ENCODE data around the gene SLC39A2. TPM values are rescaled to one million over a fixed set of nuclear protein-coding genes. Genes with fewer than 3 reads are reported as not detected.

The SLC39A2 gene
- total RNA-seq, 1 donor from 2014 or later = 0.38 TPM

DNA sequence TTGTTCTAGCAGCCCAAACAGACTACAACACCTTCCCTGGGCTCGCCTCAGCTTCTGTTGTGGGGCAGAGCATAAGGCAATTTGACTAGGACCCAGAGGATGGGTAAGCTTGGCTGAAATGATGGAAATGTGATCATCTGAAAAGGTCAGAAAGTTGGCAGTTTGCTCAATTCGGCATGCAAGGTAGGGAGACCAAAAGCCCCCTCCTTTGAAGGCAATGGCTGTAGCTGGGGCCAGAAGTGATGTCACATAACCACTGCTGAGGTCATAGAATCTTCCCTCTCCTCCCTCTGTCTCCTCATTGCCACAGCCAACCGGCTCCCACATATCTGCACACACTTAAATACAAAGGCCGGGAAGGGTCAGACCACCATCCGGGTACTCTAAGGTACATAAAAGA, 30.8 kb downstream of the SLC39A2 start, which contains the start of gene TPPP2:
Gene TPPP2 (plus strand): TSS at position 301 of the 400 bp plus-strand sequence. CDS start 365 bp downstream, outside the sequence.
- H3K36me3 Mint-ChIP-seq (ENCODE audit: low read depth) = peaks cover 2% of the 10 kb centered on the region
- ATAC-seq (ENCODE audit: low read depth) (no peak), DNase-seq (no peak)
- H3K27ac Mint-ChIP-seq = no peak within 1 kb of the TSS
- H3K4me3 Mint-ChIP-seq = no peak within 1 kb of the TSS
- peaks cover 8% of the 10 kb centered on the region for H3K27me3 Mint-ChIP-seq
- intact Hi-C loops (cut with micrococcal nuclease) = no loop called here
- TF ChIP-seq, protein P1, sequence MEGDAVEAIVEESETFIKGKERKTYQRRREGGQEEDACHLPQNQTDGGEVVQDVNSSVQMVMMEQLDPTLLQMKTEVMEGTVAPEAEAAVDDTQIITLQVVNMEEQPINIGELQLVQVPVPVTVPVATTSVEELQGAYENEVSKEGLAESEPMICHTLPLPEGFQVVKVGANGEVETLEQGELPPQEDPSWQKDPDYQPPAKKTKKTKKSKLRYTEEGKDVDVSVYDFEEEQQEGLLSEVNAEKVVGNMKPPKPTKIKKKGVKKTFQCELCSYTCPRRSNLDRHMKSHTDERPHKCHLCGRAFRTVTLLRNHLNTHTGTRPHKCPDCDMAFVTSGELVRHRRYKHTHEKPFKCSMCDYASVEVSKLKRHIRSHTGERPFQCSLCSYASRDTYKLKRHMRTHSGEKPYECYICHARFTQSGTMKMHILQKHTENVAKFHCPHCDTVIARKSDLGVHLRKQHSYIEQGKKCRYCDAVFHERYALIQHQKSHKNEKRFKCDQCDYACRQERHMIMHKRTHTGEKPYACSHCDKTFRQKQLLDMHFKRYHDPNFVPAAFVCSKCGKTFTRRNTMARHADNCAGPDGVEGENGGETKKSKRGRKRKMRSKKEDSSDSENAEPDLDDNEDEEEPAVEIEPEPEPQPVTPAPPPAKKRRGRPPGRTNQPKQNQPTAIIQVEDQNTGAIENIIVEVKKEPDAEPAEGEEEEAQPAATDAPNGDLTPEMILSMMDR (IDR thresholded peaks at IDR 0.05) = no peak
- H3K4me1 Mint-ChIP-seq = peaks cover 3% of the 10 kb centered on the region
- no peaks in the 10 kb centered on the region for H3K9me3 Mint-ChIP-seq
- CTCF ChIA-PET = no interaction called here
- POLR2A ChIA-PET = no interaction called here

GRCh38 chr14:21030531-21030930, 31.4 kb downstream of the SLC39A2 start:
- DNase-seq = no peak
- ChIA-PET CTCF (interaction anchor here (1.4 kb wide), 1 partner anchor 10 kb away, joined by 3 read pairs; no protein-coding TSS in a partner anchor), POLR2A (no interaction called here)
- no peaks in the 10 kb centered on the region for H3K9me3 Mint-ChIP-seq
- no peak overlapping the region for H3K4me3 Mint-ChIP-seq
- no peak overlapping the region for H3K27ac Mint-ChIP-seq
- no peak for ATAC-seq (ENCODE audit: low read depth)
- TF ChIP-seq, protein P1 (IDR thresholded peaks at IDR 0.05) = no peak
- peaks cover 10% of the 10 kb centered on the region for H3K27me3 Mint-ChIP-seq
- no peaks in the 10 kb centered on the region for H3K4me1 Mint-ChIP-seq
- intact Hi-C loops (cut with micrococcal nuclease) = no loop called here
- no peaks in the 10 kb centered on the region for H3K36me3 Mint-ChIP-seq (ENCODE audit: low read depth)

DNA sequence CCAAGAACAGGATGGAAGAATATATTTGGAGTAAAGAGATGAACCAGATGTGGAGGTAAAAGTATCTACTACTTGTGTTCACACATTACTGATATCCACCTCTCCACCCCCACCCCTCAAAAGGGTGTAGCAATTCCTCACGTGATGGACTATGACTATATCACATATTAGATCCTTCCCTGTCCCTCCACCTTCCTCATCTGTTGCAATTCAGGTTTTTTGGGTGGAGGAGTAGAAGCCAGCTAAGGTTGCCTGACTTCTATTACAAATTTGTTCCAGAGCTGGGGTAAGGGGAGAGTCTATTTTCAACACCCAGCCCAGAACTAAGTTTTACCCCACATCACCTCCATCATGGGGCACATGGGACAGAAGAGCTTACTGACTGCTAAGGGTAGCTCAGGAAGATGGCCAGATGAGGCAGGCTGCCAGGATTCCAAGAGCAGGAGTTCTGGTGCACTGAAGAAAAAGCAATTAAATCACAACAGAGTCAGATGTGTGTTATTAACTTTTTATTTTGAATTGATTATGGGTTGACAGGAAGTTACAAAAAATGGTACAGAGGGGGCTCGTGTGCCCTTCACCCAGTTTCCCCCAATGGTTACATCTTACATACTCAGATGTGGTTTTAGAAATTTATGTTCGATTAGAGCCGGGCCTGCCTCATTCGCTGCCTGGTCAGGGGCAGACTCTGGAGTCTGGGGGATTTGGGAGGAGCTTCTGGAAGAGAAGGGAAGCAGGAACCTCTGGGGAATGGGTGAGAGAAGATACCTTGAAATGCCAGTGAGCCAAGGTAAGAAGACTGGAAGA, 33.4 kb downstream of the SLC39A2 start:
- POLR2A ChIA-PET = interaction anchor here (1.3 kb wide), 1 partner anchor 18 kb away, joined by 4 read pairs; no protein-coding TSS in a partner anchor
- no peak overlapping the region for H3K4me3 Mint-ChIP-seq
- TF ChIP-seq, protein P1 (IDR thresholded peaks at IDR 0.05) = no peak
- no peaks in the 10 kb centered on the region for H3K36me3 Mint-ChIP-seq (ENCODE audit: low read depth)
- no peaks in the 10 kb centered on the region for H3K4me1 Mint-ChIP-seq
- CTCF ChIA-PET = interaction anchor here (0.6 to 3.8 kb wide), 3 partner anchors 8 to 22 kb away, joined by 3 to 21 read pairs (median 3); no protein-coding TSS in a partner anchor
- no peaks in the 10 kb centered on the region for H3K9me3 Mint-ChIP-seq
- DNase-seq = no peak
- no peak overlapping the region for H3K27ac Mint-ChIP-seq
- intact Hi-C loops (cut with micrococcal nuclease) = no loop called here
- ATAC-seq (ENCODE audit: low read depth) = no peak
- H3K27me3 Mint-ChIP-seq = peaks cover 10% of the 10 kb centered on the region

DNA sequence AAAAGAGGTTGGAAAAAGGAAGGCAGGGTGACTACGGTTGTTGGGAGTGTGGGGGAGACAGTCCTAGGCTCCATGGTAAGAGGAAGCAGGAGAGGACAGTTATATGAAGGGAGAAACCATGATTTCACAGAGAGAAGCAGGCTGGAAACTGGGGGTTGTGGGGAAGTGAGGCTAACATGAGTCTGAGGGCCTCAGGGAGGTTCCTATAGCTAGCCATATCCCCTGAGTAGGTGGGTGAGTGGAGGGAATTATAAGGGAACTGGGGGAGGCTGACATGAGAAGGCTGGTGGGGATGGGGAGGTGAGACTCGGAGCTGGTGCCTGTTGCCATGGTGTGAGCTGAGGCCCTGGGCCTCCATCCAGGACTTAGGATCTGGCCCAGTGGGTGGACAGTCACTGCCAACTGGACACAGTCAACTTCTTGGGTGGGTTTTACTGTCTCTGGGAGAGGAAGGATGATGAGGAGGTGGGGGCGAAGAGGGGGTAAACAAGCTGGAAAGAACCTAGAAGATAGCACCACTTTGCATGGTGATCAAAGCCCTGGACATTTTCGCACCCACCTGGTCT, 34.1 kb downstream of the SLC39A2 start:
- Mint-ChIP-seq H3K27me3 (peaks cover 10% of the 10 kb centered on the region), H3K9me3 (no peaks in the 10 kb centered on the region), H3K27ac (no peak overlapping the region), H3K4me3 (no peak overlapping the region), H3K36me3 (ENCODE audit: low read depth) (no peaks in the 10 kb centered on the region), H3K4me1 (no peaks in the 10 kb centered on the region)
- TF ChIP-seq, protein P1 (IDR thresholded peaks at IDR 0.05) = no peak
- DNase-seq (no peak), ATAC-seq (ENCODE audit: low read depth) (no peak)
- ChIA-PET CTCF (interaction anchor here (3.8 kb wide), 1 partner anchor 18 kb away, joined by 21 read pairs; no protein-coding TSS in a partner anchor), POLR2A (interaction anchor here (1.3 kb wide), 1 partner anchor 18 kb away, joined by 4 read pairs; no protein-coding TSS in a partner anchor)
- intact Hi-C loops (cut with micrococcal nuclease) = no loop called here

DNA sequence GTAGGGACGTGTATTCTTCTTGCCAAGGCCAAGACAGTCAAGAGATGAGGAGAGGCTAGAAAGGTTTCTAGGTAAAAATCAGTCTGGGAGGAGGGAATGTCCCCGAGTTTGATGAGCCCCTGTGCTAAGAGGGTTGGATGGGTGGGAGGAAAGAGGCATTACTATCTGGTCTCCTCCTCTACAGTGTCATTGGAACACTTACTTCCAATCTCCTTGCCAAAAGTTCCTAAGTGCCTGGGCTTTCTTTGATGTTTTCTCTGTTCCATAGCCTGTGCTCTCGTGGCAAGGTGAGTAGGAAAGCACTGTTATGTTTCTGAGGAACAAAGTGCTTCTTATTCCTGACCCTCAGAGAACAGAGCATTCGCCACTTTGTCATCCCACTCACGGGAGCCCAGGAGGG, 35.6 kb downstream of the SLC39A2 start, which contains the start of gene RNASE13:
Gene RNASE13 (minus strand): TSS at position 101 of the 400 bp plus-strand sequence. CDS start 519 bp downstream, outside the sequence.
- H3K36me3 Mint-ChIP-seq (ENCODE audit: low read depth) = no peaks in the 10 kb centered on the region
- intact Hi-C loops (cut with micrococcal nuclease) = no loop called here
- H3K4me1 Mint-ChIP-seq = no peaks in the 10 kb centered on the region
- DNase-seq (no peak), ATAC-seq (ENCODE audit: low read depth) (no peak)
- no peak within 1 kb of the TSS for H3K4me3 Mint-ChIP-seq
- no peaks in the 10 kb centered on the region for H3K9me3 Mint-ChIP-seq
- ChIA-PET POLR2A (no interaction called here), CTCF (interaction anchor here (1.0 to 3.8 kb wide), 3 partner anchors 15 to 20 kb away, joined by 3 to 21 read pairs (median 19); no protein-coding TSS in a partner anchor)
- TF ChIP-seq, protein P1 (IDR thresholded peaks at IDR 0.05) = no peak
- H3K27me3 Mint-ChIP-seq = peaks cover 12% of the 10 kb centered on the region
- H3K27ac Mint-ChIP-seq = no peak within 1 kb of the TSS
